GM12878 (cell line): ENCODE measurements around the gene SIT1. TPM values are rescaled to one million over a fixed set of nuclear protein-coding genes. Genes with fewer than 3 reads are reported as not detected.

Experiments
- CBX5 ChIP-seq: sonication (generic); IDR thresholded peaks from 2 replicates; pipeline ENCODE4 v1.6.1; 2016; ENCODE audit warnings: low read depth, moderate library complexity, mild to moderate bottlenecking, inconsistent platforms
- IKZF1 ChIP-seq: fragments of 450-650 bp; conservative IDR thresholded peaks from 2 replicates; pipeline ENCODE4 v1.6.1; 2017; ENCODE audit warnings: antibody characterized with exemption, mild to moderate bottlenecking
- MTA2 ChIP-seq: fragments of 450-650 bp; IDR thresholded peaks from 2 replicates; pipeline ENCODE4 v1.6.1; 2016; ENCODE audit warnings: low read depth, mild to moderate bottlenecking, moderate library complexity
- PAX8 ChIP-seq: fragments of 450-650 bp; IDR thresholded peaks from 2 replicates; pipeline ENCODE4 v1.6.1; 2017; ENCODE audit warnings: mild to moderate bottlenecking, moderate library complexity
- PRDM15 ChIP-seq: fragments of 450-650 bp; formaldehyde crosslinking; IDR thresholded peaks from 2 replicates; pipeline ENCODE4 v1.4.0; 2020; ENCODE audit warnings: mild to moderate bottlenecking, moderate library complexity
- SRF ChIP-seq, 2 experiments: IDR thresholded peaks; 2 replicates each; pipeline ENCODE4 v1.6.1; 2011; ENCODE audit warnings: low read depth in 2 of 2, low read length in 2 of 2, mild to moderate bottlenecking in 1 of 2, moderate library complexity in 1 of 2
- polyA plus RNA-seq, 11 experiments: library from polyadenylated mRNA; depleted of rRNA in 4 of 11; unstranded in 6 of 11; stranded (reverse) in 5 of 11; fragments of >200 nt; fragmentation: Nextera tagmentation in 4 of 11; fragmentation: Illumina TruSeq in 1 of 11; extraction: Ambion mirVana in 4 of 11; extraction: Trizol in 1 of 11; gene quantifications; 1 replicate in 1 of 11; 2 replicates in 10 of 11; pipeline versions ENCODE4 v1.2.1 to v1.2.3, GENCODE V29; 2011 to 2016; ENCODE audit warnings: inconsistent platforms in 2 of 11, missing spikeins in 2 of 11, low read depth in 1 of 11
- total RNA-seq, 4 experiments: library from RNA; depleted of rRNA in 3 of 4; stranded (reverse); fragments of >200 nt in 3 of 4; fragmentation: Illumina TruSeq in 1 of 4; extraction: Trizol in 1 of 4; gene quantifications; 2 replicates each; pipeline versions ENCODE4 v1.2.1 to v1.2.3, GENCODE V29; 2013 to 2021
- TF ChIP-seq, protein P1 (sequence below): fragments of 450-650 bp; conservative IDR thresholded peaks from 2 replicates; pipeline ENCODE4 v1.6.1; 2017; ENCODE audit warnings: mild to moderate bottlenecking, moderate library complexity

SIT1 gene
- total and polyA plus RNA-seq, 10 of the 15 experiments (the other 5 are each of a cell fraction or from before 2014, with no cell fraction given) = 0.97 to 137 (median 59.7) TPM

GRCh38 chr9:35605351-35606137, 45.2 kb downstream of the SIT1 start (continued):
- TF ChIP-seq SRF (IDR thresholded peaks at IDR 0.05; ENCODE audit: low read depth in 2 of 2, low read length in 2 of 2) = no peak
- TF ChIP-seq IKZF1 = peak; percentile 24; the same call in 1 of the 2 replicates
- no peak for TF ChIP-seq PRDM15 (CRISPR knock-in tag)
- TF ChIP-seq CBX5 = no peak
- no peak for TF ChIP-seq PAX8
- TF ChIP-seq, protein P1, sequence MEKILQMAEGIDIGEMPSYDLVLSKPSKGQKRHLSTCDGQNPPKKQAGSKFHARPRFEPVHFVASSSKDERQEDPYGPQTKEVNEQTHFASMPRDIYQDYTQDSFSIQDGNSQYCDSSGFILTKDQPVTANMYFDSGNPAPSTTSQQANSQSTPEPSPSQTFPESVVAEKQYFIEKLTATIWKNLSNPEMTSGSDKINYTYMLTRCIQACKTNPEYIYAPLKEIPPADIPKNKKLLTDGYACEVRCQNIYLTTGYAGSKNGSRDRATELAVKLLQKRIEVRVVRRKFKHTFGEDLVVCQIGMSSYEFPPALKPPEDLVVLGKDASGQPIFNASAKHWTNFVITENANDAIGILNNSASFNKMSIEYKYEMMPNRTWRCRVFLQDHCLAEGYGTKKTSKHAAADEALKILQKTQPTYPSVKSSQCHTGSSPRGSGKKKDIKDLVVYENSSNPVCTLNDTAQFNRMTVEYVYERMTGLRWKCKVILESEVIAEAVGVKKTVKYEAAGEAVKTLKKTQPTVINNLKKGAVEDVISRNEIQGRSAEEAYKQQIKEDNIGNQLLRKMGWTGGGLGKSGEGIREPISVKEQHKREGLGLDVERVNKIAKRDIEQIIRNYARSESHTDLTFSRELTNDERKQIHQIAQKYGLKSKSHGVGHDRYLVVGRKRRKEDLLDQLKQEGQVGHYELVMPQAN = peak; percentile 51
- TF ChIP-seq MTA2 = no peak
